ENCODE results near the gene PIM2.
"Not testable (repeated sequence)": the region's sequence is repeated elsewhere in the genome, so short reads cannot be mapped to it uniquely, and the experiment has no call there.

The PIM2 gene

GRCh38 chrX:48890934-48891401 lies 27.9 kb downstream of the PIM2 start:
- TF ChIP-seq CTCF (IDR thresholded peaks at IDR 0.05; ENCODE audit: insufficient read depth, low read length, poor library complexity, severe bottlenecking) (no peak), EZH2phosphoT487 (conservative IDR thresholded peaks at IDR 0.05; ENCODE audit: low read length) (no peak)
- Histone ChIP-seq H3K4me2 (ENCODE audit: low read depth, low read length, poor library complexity, severe bottlenecking) (peak overlapping the region; percentile 62), H3K27ac (ENCODE audit: low read depth, low read length) (no peak overlapping the region), H3F3A (ENCODE audit: insufficient read depth) (no peaks in the 10 kb centered on the region), H3K9me3 (ENCODE audit: insufficient read depth, low read length) (no peaks in the 10 kb centered on the region), H3K27me3 (ENCODE audit: low read length) (no peaks in the 10 kb centered on the region), H2AFZ (ENCODE audit: low read depth, low read length, severe bottlenecking) (peak overlapping the region; percentile 74), H4K20me1 (ENCODE audit: low read depth, low read length) (no peaks in the 10 kb centered on the region), H3K9me2 (replicated peaks; ENCODE audit: insufficient read depth, low read length) (no peaks in the 10 kb centered on the region), H3K4me3 (ENCODE audit: insufficient read depth, low read length, poor library complexity, severe bottlenecking) (peak overlapping the region; percentile 34), H3K36me3 (ENCODE audit: low read length) (no peaks in the 10 kb centered on the region), H3K9ac (ENCODE audit: low read length) (peak overlapping the region; percentile 41; the same call in 1 of the 2 replicates), H3K79me2 (ENCODE audit: insufficient read depth, low read length) (no peaks in the 10 kb centered on the region)

GRCh38 chrX:48890296-48890925 lies 28.4 kb downstream of the PIM2 start:
- H3K4me3 ChIP-seq (ENCODE audit: insufficient read depth, low read length, poor library complexity, severe bottlenecking) = no peak overlapping the region
- no peaks in the 10 kb centered on the region for H3F3A ChIP-seq (ENCODE audit: insufficient read depth)
- H3K9ac ChIP-seq (ENCODE audit: low read length) = 0 out of 2 replicates have a peak overlapping the region, but pooled peaks have one; percentile 41
- H4K20me1 ChIP-seq (ENCODE audit: low read depth, low read length) = no peaks in the 10 kb centered on the region
- H3K9me3 ChIP-seq (ENCODE audit: insufficient read depth, low read length) = no peaks in the 10 kb centered on the region
- peak overlapping the region; percentile 62 for H3K4me2 ChIP-seq (ENCODE audit: low read depth, low read length, poor library complexity, severe bottlenecking)
- no peaks in the 10 kb centered on the region for H3K36me3 ChIP-seq (ENCODE audit: low read length)
- no peak overlapping the region for H3K27ac ChIP-seq (ENCODE audit: low read depth, low read length)
- H3K9me2 ChIP-seq (replicated peaks; ENCODE audit: insufficient read depth, low read length) = no peaks in the 10 kb centered on the region
- H2AFZ ChIP-seq (ENCODE audit: low read depth, low read length, severe bottlenecking) = no peak overlapping the region
- H3K79me2 ChIP-seq (ENCODE audit: insufficient read depth, low read length) = no peaks in the 10 kb centered on the region
- no peaks in the 10 kb centered on the region for H3K27me3 ChIP-seq (ENCODE audit: low read length)
- TF ChIP-seq EZH2phosphoT487 (conservative IDR thresholded peaks at IDR 0.05; ENCODE audit: low read length) (no peak), CTCF (IDR thresholded peaks at IDR 0.05; ENCODE audit: insufficient read depth, low read length, poor library complexity, severe bottlenecking) (no peak)

- not testable (repeated sequence) for H3K4me2 ChIP-seq (ENCODE audit: low read depth, low read length, poor library complexity, severe bottlenecking); H3K79me2 ChIP-seq (ENCODE audit: insufficient read depth, low read length); H3F3A ChIP-seq (ENCODE audit: insufficient read depth); H3K27me3 ChIP-seq (ENCODE audit: low read length); H3K36me3 ChIP-seq (ENCODE audit: low read length); H3K9me3 ChIP-seq (ENCODE audit: insufficient read depth, low read length); H2AFZ ChIP-seq (ENCODE audit: low read depth, low read length, severe bottlenecking); H3K9ac ChIP-seq (ENCODE audit: low read length); H3K4me3 ChIP-seq (ENCODE audit: insufficient read depth, low read length, poor library complexity, severe bottlenecking); H4K20me1 ChIP-seq (ENCODE audit: low read depth, low read length); H3K27ac ChIP-seq (ENCODE audit: low read depth, low read length); H3K9me2 ChIP-seq (replicated peaks; ENCODE audit: insufficient read depth, low read length)
These were observed 32.2 kb downstream of the PIM2 start for GRCh38 chrX:48886586-48886985.

- H2AFZ ChIP-seq (ENCODE audit: low read depth, low read length, severe bottlenecking) = no peak overlapping the region
- H3K4me2 ChIP-seq (ENCODE audit: low read depth, low read length, poor library complexity, severe bottlenecking) = no peak overlapping the region
- H3K36me3 ChIP-seq (ENCODE audit: low read length) = no peaks in the 10 kb centered on the region
- H3K9ac ChIP-seq (ENCODE audit: low read length) = no peak overlapping the region
- no peaks in the 10 kb centered on the region for H3K9me3 ChIP-seq (ENCODE audit: insufficient read depth, low read length)
- no peaks in the 10 kb centered on the region for H3K9me2 ChIP-seq (replicated peaks; ENCODE audit: insufficient read depth, low read length)
- no peaks in the 10 kb centered on the region for H3F3A ChIP-seq (ENCODE audit: insufficient read depth)
- no peak overlapping the region for H3K27ac ChIP-seq (ENCODE audit: low read depth, low read length)
- no peaks in the 10 kb centered on the region for H3K79me2 ChIP-seq (ENCODE audit: insufficient read depth, low read length)
- H3K4me3 ChIP-seq (ENCODE audit: insufficient read depth, low read length, poor library complexity, severe bottlenecking) = no peak overlapping the region
- TF ChIP-seq CTCF (IDR thresholded peaks at IDR 0.05; ENCODE audit: insufficient read depth, low read length, poor library complexity, severe bottlenecking) (no peak), EZH2phosphoT487 (conservative IDR thresholded peaks at IDR 0.05; ENCODE audit: low read length) (no peak)
- no peaks in the 10 kb centered on the region for H4K20me1 ChIP-seq (ENCODE audit: low read depth, low read length)
- no peaks in the 10 kb centered on the region for H3K27me3 ChIP-seq (ENCODE audit: low read length)
These were observed 35.1 kb downstream of the PIM2 start for GRCh38 chrX:48883729-48884128.

GRCh38 chrX:48876944-48877343 lies 41.9 kb downstream of the PIM2 start:
- not testable (repeated sequence) for H3K27ac ChIP-seq (ENCODE audit: low read depth, low read length); H3K4me3 ChIP-seq (ENCODE audit: insufficient read depth, low read length, poor library complexity, severe bottlenecking); H3K9me2 ChIP-seq (replicated peaks; ENCODE audit: insufficient read depth, low read length); H3K79me2 ChIP-seq (ENCODE audit: insufficient read depth, low read length); H3K9me3 ChIP-seq (ENCODE audit: insufficient read depth, low read length); H3K27me3 ChIP-seq (ENCODE audit: low read length); H2AFZ ChIP-seq (ENCODE audit: low read depth, low read length, severe bottlenecking); H3K9ac ChIP-seq (ENCODE audit: low read length); H3K36me3 ChIP-seq (ENCODE audit: low read length); H3K4me2 ChIP-seq (ENCODE audit: low read depth, low read length, poor library complexity, severe bottlenecking); H3F3A ChIP-seq (ENCODE audit: insufficient read depth); H4K20me1 ChIP-seq (ENCODE audit: low read depth, low read length)

GRCh38 chrX:48872017-48872416 lies 46.8 kb downstream of the PIM2 start:
- H3K4me3 ChIP-seq (ENCODE audit: insufficient read depth, low read length, poor library complexity, severe bottlenecking); H3K36me3 ChIP-seq (ENCODE audit: low read length); H2AFZ ChIP-seq (ENCODE audit: low read depth, low read length, severe bottlenecking); H4K20me1 ChIP-seq (ENCODE audit: low read depth, low read length); H3K79me2 ChIP-seq (ENCODE audit: insufficient read depth, low read length); H3F3A ChIP-seq (ENCODE audit: insufficient read depth); H3K9me3 ChIP-seq (ENCODE audit: insufficient read depth, low read length); H3K9ac ChIP-seq (ENCODE audit: low read length); H3K9me2 ChIP-seq (replicated peaks; ENCODE audit: insufficient read depth, low read length); H3K27ac ChIP-seq (ENCODE audit: low read depth, low read length); H3K27me3 ChIP-seq (ENCODE audit: low read length); H3K4me2 ChIP-seq (ENCODE audit: low read depth, low read length, poor library complexity, severe bottlenecking): not testable (repeated sequence)

Measured in SU-DHL-6 (cell line).